ENCODE results near the gene POLD3.

DNA sequence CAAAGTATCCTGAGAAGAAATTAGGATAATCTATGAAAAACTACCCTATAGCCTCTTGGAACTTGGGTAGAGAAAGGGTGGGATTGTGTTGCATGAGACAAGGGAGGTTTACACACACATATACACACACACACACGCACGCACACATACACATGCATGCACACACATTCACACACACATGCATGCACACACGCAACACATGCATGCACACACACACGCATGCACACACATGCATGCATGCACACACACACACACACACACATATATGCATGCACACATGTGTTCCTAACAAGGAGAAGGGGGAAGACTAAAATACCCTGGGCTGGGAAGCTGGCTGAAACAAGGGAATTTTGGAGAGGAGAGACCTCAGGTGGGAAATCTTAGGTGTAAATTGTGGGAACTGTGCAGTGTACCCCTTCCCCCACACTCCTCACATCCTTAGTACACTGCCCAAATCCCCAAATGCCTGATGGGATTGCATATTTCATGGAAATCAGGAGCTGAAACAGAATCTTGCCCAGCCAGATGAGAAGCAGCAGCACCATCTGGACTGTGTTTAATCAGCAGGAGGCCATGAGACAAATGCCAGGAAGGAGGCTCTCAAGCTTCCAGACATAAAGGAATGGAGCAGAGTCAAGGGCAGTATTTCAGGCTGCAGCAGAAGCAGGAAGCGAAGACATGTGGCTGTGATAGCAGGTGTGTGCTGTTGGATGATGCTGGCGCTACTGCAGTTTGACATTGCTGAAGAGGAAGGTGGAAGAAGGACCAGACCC, 14.6 kb upstream of the POLD3 start:
- TF ChIP-seq, protein P1, sequence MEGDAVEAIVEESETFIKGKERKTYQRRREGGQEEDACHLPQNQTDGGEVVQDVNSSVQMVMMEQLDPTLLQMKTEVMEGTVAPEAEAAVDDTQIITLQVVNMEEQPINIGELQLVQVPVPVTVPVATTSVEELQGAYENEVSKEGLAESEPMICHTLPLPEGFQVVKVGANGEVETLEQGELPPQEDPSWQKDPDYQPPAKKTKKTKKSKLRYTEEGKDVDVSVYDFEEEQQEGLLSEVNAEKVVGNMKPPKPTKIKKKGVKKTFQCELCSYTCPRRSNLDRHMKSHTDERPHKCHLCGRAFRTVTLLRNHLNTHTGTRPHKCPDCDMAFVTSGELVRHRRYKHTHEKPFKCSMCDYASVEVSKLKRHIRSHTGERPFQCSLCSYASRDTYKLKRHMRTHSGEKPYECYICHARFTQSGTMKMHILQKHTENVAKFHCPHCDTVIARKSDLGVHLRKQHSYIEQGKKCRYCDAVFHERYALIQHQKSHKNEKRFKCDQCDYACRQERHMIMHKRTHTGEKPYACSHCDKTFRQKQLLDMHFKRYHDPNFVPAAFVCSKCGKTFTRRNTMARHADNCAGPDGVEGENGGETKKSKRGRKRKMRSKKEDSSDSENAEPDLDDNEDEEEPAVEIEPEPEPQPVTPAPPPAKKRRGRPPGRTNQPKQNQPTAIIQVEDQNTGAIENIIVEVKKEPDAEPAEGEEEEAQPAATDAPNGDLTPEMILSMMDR (conservative IDR thresholded peaks at IDR 0.05): no peak
- TF ChIP-seq ZFX (IDR thresholded peaks at IDR 0.05): no peak

All from C4-2B (cell line).